ENCODE measurements around the gene JARID2.

DNA sequence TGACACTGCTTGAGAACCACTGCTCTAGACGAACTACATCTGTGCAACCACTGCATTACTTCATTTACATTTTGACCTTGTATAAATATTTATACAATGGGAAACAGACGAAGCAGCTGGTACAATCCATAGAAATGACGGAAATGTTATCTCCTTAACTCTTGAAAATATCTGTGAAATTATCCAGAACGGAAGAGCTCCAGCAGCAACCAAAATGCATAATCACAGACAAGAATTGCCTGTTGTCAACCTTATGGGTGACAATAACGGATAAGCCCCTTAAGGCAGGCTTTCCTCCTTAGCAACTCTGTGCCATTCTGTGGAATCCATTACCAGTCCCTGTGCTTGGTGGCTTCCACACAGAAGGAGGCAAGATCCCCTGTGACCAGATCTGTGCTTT is 301.5 kb downstream of the JARID2 start:
- TF ChIP-seq, protein P1, sequence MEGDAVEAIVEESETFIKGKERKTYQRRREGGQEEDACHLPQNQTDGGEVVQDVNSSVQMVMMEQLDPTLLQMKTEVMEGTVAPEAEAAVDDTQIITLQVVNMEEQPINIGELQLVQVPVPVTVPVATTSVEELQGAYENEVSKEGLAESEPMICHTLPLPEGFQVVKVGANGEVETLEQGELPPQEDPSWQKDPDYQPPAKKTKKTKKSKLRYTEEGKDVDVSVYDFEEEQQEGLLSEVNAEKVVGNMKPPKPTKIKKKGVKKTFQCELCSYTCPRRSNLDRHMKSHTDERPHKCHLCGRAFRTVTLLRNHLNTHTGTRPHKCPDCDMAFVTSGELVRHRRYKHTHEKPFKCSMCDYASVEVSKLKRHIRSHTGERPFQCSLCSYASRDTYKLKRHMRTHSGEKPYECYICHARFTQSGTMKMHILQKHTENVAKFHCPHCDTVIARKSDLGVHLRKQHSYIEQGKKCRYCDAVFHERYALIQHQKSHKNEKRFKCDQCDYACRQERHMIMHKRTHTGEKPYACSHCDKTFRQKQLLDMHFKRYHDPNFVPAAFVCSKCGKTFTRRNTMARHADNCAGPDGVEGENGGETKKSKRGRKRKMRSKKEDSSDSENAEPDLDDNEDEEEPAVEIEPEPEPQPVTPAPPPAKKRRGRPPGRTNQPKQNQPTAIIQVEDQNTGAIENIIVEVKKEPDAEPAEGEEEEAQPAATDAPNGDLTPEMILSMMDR (IDR thresholded peaks at IDR 0.05; ENCODE audit: low read length) = no peak
- TF ChIP-seq EZH2 (optimal IDR thresholded peaks at IDR 0.05; ENCODE audit: low read depth, low read length) = no peak
